ENCODE measurements around the gene PLEKHA1. TPM values are rescaled to one million over a fixed set of nuclear protein-coding genes. Genes with fewer than 3 reads are reported as not detected.

Gene PLEKHA1
- total RNA-seq = 40.2 TPM

DNA sequence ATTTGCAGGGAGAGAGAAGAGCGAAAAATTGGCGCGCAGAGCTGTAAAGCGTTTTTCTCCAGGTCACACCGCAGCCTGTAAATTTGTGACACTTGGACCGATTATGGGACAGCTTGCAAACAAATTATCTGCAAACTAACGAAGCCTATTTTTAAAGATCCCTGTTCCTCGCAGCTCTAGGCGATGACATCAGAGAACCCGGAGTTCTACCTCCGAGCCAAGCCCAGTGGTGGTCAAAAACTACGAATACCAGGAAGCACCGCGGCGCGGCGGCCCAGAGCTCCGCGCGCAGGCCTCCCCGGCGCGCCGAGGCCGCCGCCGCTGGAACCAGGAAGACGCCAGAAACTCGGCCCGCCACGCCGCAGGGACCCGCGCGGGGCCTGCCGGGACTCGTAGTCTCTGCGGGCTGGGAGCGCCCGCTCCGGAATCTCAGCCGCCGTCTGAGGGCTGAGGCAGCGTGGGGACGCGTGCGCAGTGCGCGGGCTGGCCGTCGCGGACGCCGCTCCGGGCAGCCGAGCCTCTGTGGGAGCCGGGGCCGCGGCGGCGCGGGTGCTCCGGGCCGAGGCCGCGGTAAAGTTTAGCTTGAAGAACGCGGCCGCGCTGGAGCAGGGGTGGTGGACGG lies at the start of gene PLEKHA1:
Gene PLEKHA1, plus strand, starts transcription at position 472 of the 622 bp plus-strand sequence. CDS start 18,493 bp downstream, outside the sequence.
- peak; percentile 93 for DNase-seq

GRCh38 chr10:122325235-122325634 lies 49.3 kb upstream of the PLEKHA1 start:
- DNase-seq = no peak

GRCh38 chr10:122326385-122326784 lies 48.1 kb upstream of the PLEKHA1 start:
- DNase-seq = no peak

DNA sequence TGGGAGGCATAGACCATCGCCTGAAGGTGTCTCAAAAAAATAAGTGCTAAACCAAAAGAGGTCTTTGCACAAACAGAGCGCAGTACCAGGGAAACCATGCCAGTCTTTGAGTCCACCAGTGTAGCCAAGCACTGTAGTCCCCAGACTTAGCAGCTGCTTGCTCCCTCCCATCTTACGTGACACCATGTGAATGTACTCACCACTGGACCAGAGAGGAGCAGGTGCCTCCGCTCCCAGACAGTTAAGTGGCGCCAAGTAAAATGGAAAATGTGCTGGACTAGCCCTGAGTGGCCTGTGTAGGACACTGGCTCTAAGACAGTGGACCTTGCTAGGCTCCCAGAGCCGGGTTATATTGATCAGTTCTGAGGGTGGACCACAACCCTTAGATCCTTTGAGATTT lies 47.7 kb upstream of the PLEKHA1 start:
- DNase-seq = no peak

GRCh38 chr10:122327237-122328206 lies 47.0 kb upstream of the PLEKHA1 start:
- no peak for DNase-seq

GRCh38 chr10:122328676-122329075 lies 45.8 kb upstream of the PLEKHA1 start:
- no peak for DNase-seq

DNA sequence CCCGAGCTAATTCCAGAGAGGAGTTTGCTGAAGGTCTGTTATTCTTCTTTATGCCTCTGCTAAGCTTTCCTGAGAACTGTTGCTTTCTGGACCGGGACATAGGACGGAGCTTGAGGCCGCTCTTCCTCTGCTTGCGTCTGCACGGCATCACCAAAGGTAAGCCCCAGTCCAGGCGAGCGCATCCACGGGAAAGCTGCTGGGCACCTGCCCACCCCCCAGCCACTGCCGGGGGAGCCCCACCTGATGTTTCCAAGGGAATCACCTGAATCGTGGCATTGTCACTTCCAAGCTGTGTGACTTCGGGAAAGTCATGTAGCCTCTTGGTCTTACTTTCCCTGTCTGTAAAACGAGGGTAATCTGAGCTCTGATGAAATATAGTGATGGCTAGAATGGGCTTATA lies 45.1 kb upstream of the PLEKHA1 start:
- DNase-seq = no peak

DNA sequence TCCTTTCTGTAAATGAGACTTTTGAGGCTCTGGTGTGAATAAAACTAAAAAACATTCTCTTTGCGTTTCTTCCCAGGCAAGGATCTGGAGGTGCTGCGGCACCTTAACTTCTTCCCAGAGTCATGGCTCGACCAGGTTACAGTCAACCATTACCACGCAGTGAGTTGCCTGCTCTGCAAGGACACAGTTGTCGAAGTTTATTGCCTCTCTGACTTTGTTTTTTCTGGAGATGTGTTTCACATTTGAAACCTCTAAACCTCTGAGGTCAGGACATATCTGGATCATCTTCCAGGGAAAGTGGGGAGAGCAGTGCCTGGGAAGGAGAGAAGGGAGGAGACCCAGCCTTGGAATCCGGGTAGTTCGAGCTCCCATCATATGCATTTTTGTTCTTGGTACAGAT lies 43.4 kb upstream of the PLEKHA1 start:
- no peak for DNase-seq

GRCh38 chr10:122331615-122332446 lies 42.7 kb upstream of the PLEKHA1 start:
- no peak for DNase-seq

DNA sequence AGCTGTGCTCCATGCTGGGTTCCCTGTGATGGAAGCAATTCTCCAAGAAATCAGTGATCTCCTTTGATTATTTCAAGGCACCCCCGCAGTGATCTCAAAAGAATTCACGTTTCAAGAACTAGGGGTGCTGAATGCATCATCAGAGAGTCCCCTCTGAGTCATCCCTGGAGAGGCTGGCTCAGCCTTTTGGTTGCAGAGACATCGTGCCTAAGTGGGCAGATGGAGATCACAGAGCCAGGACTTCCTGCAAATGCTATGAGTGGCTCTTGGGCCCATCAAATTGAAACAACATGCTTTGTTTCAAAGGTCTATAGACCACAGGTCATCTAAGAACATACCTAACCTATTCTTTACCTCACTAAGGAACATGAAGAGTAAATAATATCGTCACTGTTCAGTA lies 41.5 kb upstream of the PLEKHA1 start:
- DNase-seq = no peak

DNA sequence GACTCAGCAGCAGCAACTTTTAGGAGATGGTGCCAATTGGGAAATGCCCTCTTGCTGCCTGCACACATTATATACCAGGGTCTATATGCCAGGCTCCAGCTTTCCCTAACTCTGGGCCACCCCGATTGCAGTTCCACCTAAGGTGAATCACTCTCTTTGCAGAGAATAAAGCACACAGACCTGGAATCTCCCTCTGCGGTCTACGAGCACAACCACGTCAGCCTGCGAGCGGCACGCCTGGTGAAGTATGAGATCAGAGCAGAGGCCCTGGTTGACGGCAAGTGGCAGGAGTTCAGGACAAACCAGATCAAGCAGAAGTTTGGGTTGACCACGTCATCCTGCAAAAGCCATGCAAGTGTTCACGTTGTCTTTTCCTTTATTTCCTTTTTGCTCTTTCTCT lies 38.2 kb upstream of the PLEKHA1 start:
- no peak for DNase-seq

GRCh38 chr10:122336961-122337360 lies 37.5 kb upstream of the PLEKHA1 start:
- DNase-seq = no peak

GRCh38 chr10:122338609-122339441 lies 35.7 kb upstream of the PLEKHA1 start:
- no peak for DNase-seq

GRCh38 chr10:122341141-122341810 lies 33.2 kb upstream of the PLEKHA1 start:
- no peak for DNase-seq

DNA sequence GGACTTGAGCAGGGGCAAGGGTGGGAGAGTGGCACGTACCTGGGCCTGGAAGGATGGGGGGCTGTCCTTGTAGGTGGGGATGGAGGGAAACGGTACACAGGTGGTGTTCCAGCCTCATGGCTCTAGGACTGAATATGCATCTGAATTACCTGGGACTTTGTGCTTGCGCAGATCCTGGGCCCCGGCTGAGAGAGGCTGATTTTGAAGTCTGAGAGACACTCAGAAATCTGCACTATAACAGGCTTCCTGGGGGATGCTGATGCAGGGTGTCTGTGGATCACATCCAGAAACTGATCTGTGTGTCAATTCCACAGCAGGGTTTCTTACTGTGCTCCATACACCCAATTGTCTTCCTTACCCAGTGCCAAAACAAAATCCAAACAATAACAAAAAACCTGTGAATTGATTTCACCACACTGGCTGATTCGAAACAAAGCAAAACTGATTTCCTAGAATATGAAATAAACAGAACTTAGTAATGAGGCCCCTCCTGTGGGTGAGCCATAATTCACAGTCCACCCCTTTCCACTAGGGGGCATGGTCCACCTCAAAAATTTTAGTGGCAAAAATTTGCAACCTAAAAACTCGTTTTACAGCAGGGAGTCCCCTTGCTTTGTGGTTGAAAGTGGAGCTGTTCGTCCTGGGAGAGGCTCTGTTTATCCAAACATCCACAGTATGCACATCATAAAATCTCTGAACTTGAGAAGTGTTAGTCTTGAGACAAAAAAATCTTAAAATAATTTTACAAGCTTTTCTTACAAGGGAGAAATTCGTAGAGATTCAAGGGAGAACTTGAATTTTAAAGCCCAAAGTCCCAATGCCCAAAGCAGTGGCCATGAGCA lies 32.0 kb upstream of the PLEKHA1 start:
- peak; percentile 26 for DNase-seq

- DNase-seq = no peak
Measured at GRCh38 chr10:122343135-122343800, 31.2 kb upstream of the PLEKHA1 start.

- DNase-seq = no peak
Measured at GRCh38 chr10:122343936-122344335, 30.6 kb upstream of the PLEKHA1 start.

DNA sequence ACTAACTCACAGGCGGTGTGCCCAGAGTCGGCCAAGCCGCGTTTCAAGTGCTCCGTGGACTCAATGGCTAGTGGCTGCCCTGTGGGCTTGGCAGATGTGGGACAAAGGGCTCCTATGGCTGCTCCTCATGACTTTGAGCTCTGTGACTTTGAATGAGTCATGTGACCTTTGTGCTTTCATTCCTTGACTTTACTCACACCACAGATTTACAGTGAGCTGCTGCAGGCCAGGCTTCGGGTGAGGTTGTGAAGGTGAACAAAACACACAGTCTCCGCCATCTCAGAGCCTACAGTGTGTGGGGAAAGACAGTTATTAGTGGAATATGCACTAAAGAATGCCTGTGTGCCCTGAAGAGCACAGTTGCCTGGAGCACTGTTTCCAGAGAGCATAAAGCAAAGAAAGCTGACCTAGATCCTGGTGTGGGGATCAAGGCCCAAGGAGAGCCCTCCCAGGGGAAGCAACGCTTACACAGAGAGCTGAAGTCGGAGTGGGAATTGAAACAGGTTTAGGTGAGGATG lies 29.7 kb upstream of the PLEKHA1 start:
- no peak for DNase-seq

GRCh38 chr10:122346326-122346950 lies 28.1 kb upstream of the PLEKHA1 start:
- DNase-seq = no peak
